Activated CD8-positive, alpha-beta memory T cell treated with anti-CD3 and anti-CD28 coated beads, Interleukin-2, amount 50 U/mL, for 24 hours (primary cell): Measurements from ENCODE around the gene DNAH6.

Experiments
- DNase-seq: peaks from one replicate; pipeline ENCODE4 v3.0.0-alpha.2; 2020; ENCODE audit errors: extremely low read depth

The DNAH6 gene

GRCh38 chr2:84697895-84698294, 181.6 kb downstream of the DNAH6 start:
- DNase-seq: no peak

GRCh38 chr2:84700006-84700405, 183.7 kb downstream of the DNAH6 start:
- no peak for DNase-seq

GRCh38 chr2:84701880-84702279, 185.6 kb downstream of the DNAH6 start:
- no peak for DNase-seq

GRCh38 chr2:84702941-84703340, 186.6 kb downstream of the DNAH6 start:
- DNase-seq: no peak

- no peak for DNase-seq
Measured at GRCh38 chr2:84703831-84704230, 187.5 kb downstream of the DNAH6 start.

- DNase-seq: no peak
Measured at GRCh38 chr2:84704505-84705244, 188.4 kb downstream of the DNAH6 start.

- DNase-seq: no peak
Measured at GRCh38 chr2:84705858-84706257, 189.6 kb downstream of the DNAH6 start.

GRCh38 chr2:84708442-84708841, 192.1 kb downstream of the DNAH6 start:
- DNase-seq: no peak

GRCh38 chr2:84711651-84712050, 195.4 kb downstream of the DNAH6 start:
- DNase-seq: no peak

GRCh38 chr2:84713441-84713840, 197.1 kb downstream of the DNAH6 start:
- no peak for DNase-seq

- no peak for DNase-seq
Measured at GRCh38 chr2:84716564-84716963, 200.3 kb downstream of the DNAH6 start.

GRCh38 chr2:84717302-84717701, 201.0 kb downstream of the DNAH6 start:
- DNase-seq: no peak

GRCh38 chr2:84719434-84719833, 203.1 kb downstream of the DNAH6 start:
- DNase-seq: no peak

GRCh38 chr2:84723831-84724230, 207.5 kb downstream of the DNAH6 start:
- DNase-seq: no peak

GRCh38 chr2:84725717-84726116, 209.4 kb downstream of the DNAH6 start:
- no peak for DNase-seq

- no peak for DNase-seq
Measured at GRCh38 chr2:84727315-84727714, 211.0 kb downstream of the DNAH6 start.

GRCh38 chr2:84729224-84729623, 212.9 kb downstream of the DNAH6 start:
- DNase-seq: no peak

GRCh38 chr2:84731185-84731584, 214.9 kb downstream of the DNAH6 start:
- no peak for DNase-seq

- no peak for DNase-seq
Measured at GRCh38 chr2:84732897-84733778, 216.8 kb downstream of the DNAH6 start.

GRCh38 chr2:84735389-84735788, 219.1 kb downstream of the DNAH6 start:
- no peak for DNase-seq

GRCh38 chr2:84741182-84741822, 225.0 kb downstream of the DNAH6 start:
- DNase-seq: no peak

GRCh38 chr2:84748341-84748740, 232.0 kb downstream of the DNAH6 start:
- no peak for DNase-seq

- no peak for DNase-seq
Measured at GRCh38 chr2:84749442-84749841, 233.1 kb downstream of the DNAH6 start.
